HEK293T (cell line): ENCODE measurements around the gene DENND6A.

ENCODE experiments used
- BHLHE40 ChIP-seq: fragments of 450-650 bp; IDR thresholded peaks from 2 replicates; pipeline ENCODE4 v1.6.1; 2016; ENCODE audit warnings: mild to moderate bottlenecking, moderate library complexity, borderline replicate concordance
- CTBP1 ChIP-seq: fragments of 450-650 bp; IDR thresholded peaks from 2 replicates; pipeline ENCODE4 v1.6.1; 2016; ENCODE audit warnings: borderline replicate concordance
- ELF4 ChIP-seq: fragments of 450-650 bp; IDR thresholded peaks from 2 replicates; pipeline ENCODE4 v1.6.1; 2017; ENCODE audit warnings: antibody characterized with exemption
- FOXA1 ChIP-seq: fragments of 450-650 bp; IDR thresholded peaks from 2 replicates; pipeline ENCODE4 v1.6.1; 2016; ENCODE audit warnings: mild to moderate bottlenecking
- FOXK2 ChIP-seq: fragments of 450-650 bp; IDR thresholded peaks from 2 replicates; pipeline ENCODE4 v1.6.1; 2016; ENCODE audit warnings: mild to moderate bottlenecking
- FOXM1 ChIP-seq: fragments of 450-650 bp; IDR thresholded peaks from 2 replicates; pipeline ENCODE4 v1.6.1; 2017; ENCODE audit warnings: mild to moderate bottlenecking, borderline replicate concordance
- LEF1 ChIP-seq: fragments of 450-650 bp; IDR thresholded peaks from 2 replicates; pipeline ENCODE4 v1.6.1; 2017; ENCODE audit warnings: mild to moderate bottlenecking, borderline replicate concordance
- NFRKB ChIP-seq: fragments of 450-650 bp; IDR thresholded peaks from 2 replicates; pipeline ENCODE4 v1.6.1; 2016; ENCODE audit warnings: mild to moderate bottlenecking, moderate library complexity
- PKNOX1 ChIP-seq: fragments of 450-650 bp; IDR thresholded peaks from 2 replicates; pipeline ENCODE4 v1.6.1; 2016
- SP1 ChIP-seq: fragments of 450-650 bp; IDR thresholded peaks from 2 replicates; pipeline ENCODE4 v1.6.1; 2017
- TARDBP ChIP-seq: fragments of 450-650 bp; IDR thresholded peaks from 2 replicates; pipeline ENCODE4 v1.6.1; 2016

- TF ChIP-seq FOXA1 (no peak), SP1 (no peak), LEF1 (no peak), FOXK2 (no peak), NFRKB (no peak), BHLHE40 (no peak), ELF4 (no peak), PKNOX1 (no peak), CTBP1 (no peak), FOXM1 (no peak), TARDBP (no peak)
These were observed 92.7 kb downstream of the DENND6A start for GRCh38 chr3:57600195-57600594.
